ENCODE measurements around the gene TPRG1L.

TPRG1L gene

GRCh38 chr1:3641816-3642215 lies 17.0 kb downstream of the TPRG1L start:
- no peak for DNase-seq
- Histone ChIP-seq H2AFZ (ENCODE audit: low read depth, low read length) (no peak overlapping the region), H3K36me3 (ENCODE audit: insufficient read depth, low read length) (peaks cover 81% of the 10 kb centered on the region), H3K79me2 (ENCODE audit: insufficient read depth, low read length) (peaks cover 35% of the 10 kb centered on the region), H3K4me2 (ENCODE audit: insufficient read depth, low read length) (no peak overlapping the region), H3K4me3 (ENCODE audit: low read depth in 1 of 2, low read length in 2 of 2) (no peak overlapping the region), H4K20me1 (ENCODE audit: insufficient read depth, low read length) (peaks cover 20% of the 10 kb centered on the region; the same call in 1 of the 2 replicates), H3K4me1 (ENCODE audit: insufficient read depth, low read length) (no peaks in the 10 kb centered on the region), H3K27me3 (ENCODE audit: insufficient read depth, low read length, poor library complexity) (no peaks in the 10 kb centered on the region), H3K27ac (ENCODE audit: low read length) (no peak overlapping the region), H3K9me3 (ENCODE audit: insufficient read depth, low read length, severe bottlenecking) (no peaks in the 10 kb centered on the region), H3K9ac (ENCODE audit: low read depth, low read length) (no peak overlapping the region)
- no peak for TF ChIP-seq EZH2 (IDR thresholded peaks at IDR 0.05; ENCODE audit: borderline replicate concordance, low read depth, low read length, severe bottlenecking)
- TF ChIP-seq, protein P1, sequence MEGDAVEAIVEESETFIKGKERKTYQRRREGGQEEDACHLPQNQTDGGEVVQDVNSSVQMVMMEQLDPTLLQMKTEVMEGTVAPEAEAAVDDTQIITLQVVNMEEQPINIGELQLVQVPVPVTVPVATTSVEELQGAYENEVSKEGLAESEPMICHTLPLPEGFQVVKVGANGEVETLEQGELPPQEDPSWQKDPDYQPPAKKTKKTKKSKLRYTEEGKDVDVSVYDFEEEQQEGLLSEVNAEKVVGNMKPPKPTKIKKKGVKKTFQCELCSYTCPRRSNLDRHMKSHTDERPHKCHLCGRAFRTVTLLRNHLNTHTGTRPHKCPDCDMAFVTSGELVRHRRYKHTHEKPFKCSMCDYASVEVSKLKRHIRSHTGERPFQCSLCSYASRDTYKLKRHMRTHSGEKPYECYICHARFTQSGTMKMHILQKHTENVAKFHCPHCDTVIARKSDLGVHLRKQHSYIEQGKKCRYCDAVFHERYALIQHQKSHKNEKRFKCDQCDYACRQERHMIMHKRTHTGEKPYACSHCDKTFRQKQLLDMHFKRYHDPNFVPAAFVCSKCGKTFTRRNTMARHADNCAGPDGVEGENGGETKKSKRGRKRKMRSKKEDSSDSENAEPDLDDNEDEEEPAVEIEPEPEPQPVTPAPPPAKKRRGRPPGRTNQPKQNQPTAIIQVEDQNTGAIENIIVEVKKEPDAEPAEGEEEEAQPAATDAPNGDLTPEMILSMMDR (IDR thresholded peaks at IDR 0.05; ENCODE audit: borderline replicate concordance, extremely low read depth, low read length, poor library complexity, severe bottlenecking) = no peak
- ATAC-seq (ENCODE audit: insufficient read depth, low read depth) = no peak

DNA sequence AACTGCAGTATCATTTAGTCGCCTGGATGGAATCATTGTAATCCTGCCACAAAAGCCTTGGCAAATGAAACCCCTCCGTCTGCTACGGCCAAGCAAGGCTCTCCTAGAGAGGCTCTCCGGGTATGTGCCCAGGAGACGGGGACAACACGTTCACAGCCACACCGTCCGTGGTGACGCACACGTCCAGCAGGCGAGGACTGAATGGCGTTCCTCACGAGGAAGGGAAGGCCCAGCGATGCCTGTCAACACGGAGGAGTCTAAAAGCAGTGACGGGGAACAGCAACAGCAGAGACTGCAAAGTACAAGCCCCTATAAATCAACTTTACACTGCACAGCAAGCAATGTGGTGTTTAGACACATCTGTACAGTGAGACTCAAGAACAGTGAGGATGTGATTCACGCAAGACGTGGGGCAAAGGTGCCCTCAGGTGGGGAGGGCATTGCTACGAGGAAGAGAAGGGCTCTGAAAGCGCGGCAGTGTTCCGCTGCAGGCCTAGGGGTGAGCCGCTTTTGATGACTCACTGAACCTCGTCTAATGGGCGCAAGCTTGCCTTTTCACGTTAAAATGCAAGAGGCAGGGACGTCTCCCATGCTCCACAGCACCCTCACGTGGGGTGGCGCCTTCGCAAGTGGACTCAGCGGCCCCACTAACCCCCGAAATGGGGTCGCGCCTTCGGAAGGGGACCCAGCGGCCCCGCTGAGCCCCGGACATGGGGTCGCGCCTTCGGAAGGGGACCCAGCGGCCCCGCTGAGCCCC lies 18.3 kb downstream of the TPRG1L start:
- peaks cover 20% of the 10 kb centered on the region; the same call in 1 of the 2 replicates for H4K20me1 ChIP-seq (ENCODE audit: insufficient read depth, low read length)
- no peak overlapping the region for H3K4me3 ChIP-seq (ENCODE audit: low read depth in 1 of 2, low read length in 2 of 2)
- peaks cover 3% of the 10 kb centered on the region for H3K4me1 ChIP-seq (ENCODE audit: insufficient read depth, low read length)
- H3K9ac ChIP-seq (ENCODE audit: low read depth, low read length) = no peak overlapping the region
- TF ChIP-seq, protein P1 (IDR thresholded peaks at IDR 0.05; ENCODE audit: borderline replicate concordance, extremely low read depth, low read length, poor library complexity, severe bottlenecking) = no peak
- TF ChIP-seq EZH2 (IDR thresholded peaks at IDR 0.05; ENCODE audit: borderline replicate concordance, low read depth, low read length, severe bottlenecking) = no peak
- DNase-seq (no peak), ATAC-seq (ENCODE audit: insufficient read depth, low read depth) (no peak)
- no peaks in the 10 kb centered on the region for H3K27me3 ChIP-seq (ENCODE audit: insufficient read depth, low read length, poor library complexity)
- H3K36me3 ChIP-seq (ENCODE audit: insufficient read depth, low read length) = peaks cover 81% of the 10 kb centered on the region
- peaks cover 48% of the 10 kb centered on the region for H3K79me2 ChIP-seq (ENCODE audit: insufficient read depth, low read length)
- no peaks in the 10 kb centered on the region for H3K9me3 ChIP-seq (ENCODE audit: insufficient read depth, low read length, severe bottlenecking)
- H3K27ac ChIP-seq (ENCODE audit: low read length) = no peak overlapping the region
- H3K4me2 ChIP-seq (ENCODE audit: insufficient read depth, low read length) = no peak overlapping the region
- H2AFZ ChIP-seq (ENCODE audit: low read depth, low read length) = no peak overlapping the region

- Histone ChIP-seq H3K27ac (ENCODE audit: low read length) (no peak overlapping the region), H3K27me3 (ENCODE audit: insufficient read depth, low read length, poor library complexity) (no peaks in the 10 kb centered on the region), H3K9me3 (ENCODE audit: insufficient read depth, low read length, severe bottlenecking) (no peaks in the 10 kb centered on the region), H2AFZ (ENCODE audit: low read depth, low read length) (no peak overlapping the region), H3K36me3 (ENCODE audit: insufficient read depth, low read length) (peaks cover 73% of the 10 kb centered on the region), H3K79me2 (ENCODE audit: insufficient read depth, low read length) (peaks cover 59% of the 10 kb centered on the region), H3K4me3 (ENCODE audit: low read depth in 1 of 2, low read length in 2 of 2) (no peak overlapping the region), H3K9ac (ENCODE audit: low read depth, low read length) (no peak overlapping the region), H3K4me2 (ENCODE audit: insufficient read depth, low read length) (no peak overlapping the region), H4K20me1 (ENCODE audit: insufficient read depth, low read length) (peaks cover 24% of the 10 kb centered on the region; the same call in 1 of the 2 replicates), H3K4me1 (ENCODE audit: insufficient read depth, low read length) (peaks cover 15% of the 10 kb centered on the region)
- ATAC-seq (ENCODE audit: insufficient read depth, low read depth) (no peak), DNase-seq (no peak)
- no peak for TF ChIP-seq EZH2 (IDR thresholded peaks at IDR 0.05; ENCODE audit: borderline replicate concordance, low read depth, low read length, severe bottlenecking)
- TF ChIP-seq, protein P1 (IDR thresholded peaks at IDR 0.05; ENCODE audit: borderline replicate concordance, extremely low read depth, low read length, poor library complexity, severe bottlenecking) = no peak
Observed at GRCh38 chr1:3644273-3644672, 19.5 kb downstream of the TPRG1L start.

Data from DND-41 (cell line).